Parathyroid adenoma (tissue), 2 donors: ENCODE results near the gene MCU.

ENCODE experiments used
- H2AFZ ChIP-seq: fragments of 300-600 bp; sonication (generic); one replicate; pipeline ENCODE4 v1.7.0; 2017; ENCODE audit warnings: antibody characterized with exemption, mild to moderate bottlenecking
- H3K27ac ChIP-seq: fragments of 300-600 bp; sonication (generic); one replicate; pipeline ENCODE4 v1.7.0; 2017
- H3K27me3 ChIP-seq: fragments of 300-600 bp; sonication (generic); one replicate; pipeline ENCODE4 v1.7.0; 2017; ENCODE audit warnings: low read length; ENCODE audit not compliant: control insufficient read depth, insufficient read depth
- H3K36me3 ChIP-seq: fragments of 300-600 bp; sonication (generic); one replicate; pipeline ENCODE4 v1.7.0; 2017; ENCODE audit warnings: low read length; ENCODE audit not compliant: control insufficient read depth, insufficient read depth
- H3K4me1 ChIP-seq: fragments of 300-600 bp; sonication (generic); one replicate; pipeline ENCODE4 v1.7.0; 2017; ENCODE audit warnings: control low read depth
- H3K4me2 ChIP-seq: fragments of 300-600 bp; sonication (generic); one replicate; pipeline ENCODE4 v1.7.0; 2017; ENCODE audit warnings: low read length
- H3K4me3 ChIP-seq: fragments of 300-600 bp; sonication (generic); one replicate; pipeline ENCODE4 v1.7.0; 2017; ENCODE audit warnings: low read depth, low read length
- H3K79me2 ChIP-seq: fragments of 300-600 bp; sonication (generic); one replicate; pipeline ENCODE4 v1.7.0; 2017; ENCODE audit warnings: control low read depth
- H3K9ac ChIP-seq: fragments of 300-600 bp; sonication (generic); one replicate; pipeline ENCODE4 v1.7.0; 2017; ENCODE audit warnings: mild to moderate bottlenecking
- H3K9me3 ChIP-seq: fragments of 300-600 bp; sonication (generic); one replicate; pipeline ENCODE4 v1.7.0; 2017; ENCODE audit warnings: low read length; ENCODE audit not compliant: control insufficient read depth
- TF ChIP-seq, protein P1 (sequence below): fragments of 300-600 bp; sonication (generic); IDR thresholded peaks from one replicate; pipeline ENCODE4 v1.7.0; 2017; ENCODE audit warnings: antibody characterized with exemption, mild to moderate bottlenecking
- donor health status: primary hyperparathyroidism.

MCU gene

DNA sequence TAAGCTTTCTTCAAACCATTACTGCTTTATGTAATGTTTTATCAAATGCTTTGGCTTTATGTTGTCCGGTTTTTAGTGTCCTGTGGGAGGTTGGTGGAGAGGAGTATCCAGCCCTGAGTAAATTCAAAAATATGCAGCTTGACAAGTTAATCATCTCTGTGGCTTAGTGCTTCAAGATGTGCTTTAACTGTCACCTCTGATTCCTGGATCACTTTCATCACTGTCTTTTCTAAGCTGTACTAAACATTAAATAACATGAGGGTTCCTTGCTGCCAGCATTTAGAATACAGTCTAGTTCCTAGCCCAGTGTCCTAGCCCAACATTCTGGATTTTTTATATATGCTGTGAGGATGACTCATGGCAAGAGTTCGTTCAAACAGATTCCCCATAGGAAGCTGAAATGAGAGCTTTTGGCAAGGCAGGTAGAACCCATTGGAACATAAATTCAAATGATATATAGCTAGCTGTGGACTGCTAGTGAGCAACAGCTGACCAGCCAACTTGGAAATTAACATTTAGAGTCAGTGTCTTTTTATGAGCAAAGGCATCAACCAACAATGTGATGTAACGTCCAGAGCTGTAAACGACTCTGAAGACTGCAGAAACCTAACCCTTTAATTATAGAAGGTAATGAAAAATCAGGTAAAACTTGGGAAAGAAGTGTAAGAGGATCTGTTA lies 120.9 kb downstream of the MCU start:
- no peak overlapping the region for H2AFZ ChIP-seq
- TF ChIP-seq, protein P1, sequence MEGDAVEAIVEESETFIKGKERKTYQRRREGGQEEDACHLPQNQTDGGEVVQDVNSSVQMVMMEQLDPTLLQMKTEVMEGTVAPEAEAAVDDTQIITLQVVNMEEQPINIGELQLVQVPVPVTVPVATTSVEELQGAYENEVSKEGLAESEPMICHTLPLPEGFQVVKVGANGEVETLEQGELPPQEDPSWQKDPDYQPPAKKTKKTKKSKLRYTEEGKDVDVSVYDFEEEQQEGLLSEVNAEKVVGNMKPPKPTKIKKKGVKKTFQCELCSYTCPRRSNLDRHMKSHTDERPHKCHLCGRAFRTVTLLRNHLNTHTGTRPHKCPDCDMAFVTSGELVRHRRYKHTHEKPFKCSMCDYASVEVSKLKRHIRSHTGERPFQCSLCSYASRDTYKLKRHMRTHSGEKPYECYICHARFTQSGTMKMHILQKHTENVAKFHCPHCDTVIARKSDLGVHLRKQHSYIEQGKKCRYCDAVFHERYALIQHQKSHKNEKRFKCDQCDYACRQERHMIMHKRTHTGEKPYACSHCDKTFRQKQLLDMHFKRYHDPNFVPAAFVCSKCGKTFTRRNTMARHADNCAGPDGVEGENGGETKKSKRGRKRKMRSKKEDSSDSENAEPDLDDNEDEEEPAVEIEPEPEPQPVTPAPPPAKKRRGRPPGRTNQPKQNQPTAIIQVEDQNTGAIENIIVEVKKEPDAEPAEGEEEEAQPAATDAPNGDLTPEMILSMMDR: no peak
- H3K4me1 ChIP-seq: no peaks in the 10 kb centered on the region
- no peaks in the 10 kb centered on the region for H3K79me2 ChIP-seq
- H3K27ac ChIP-seq: no peak overlapping the region
- no peak overlapping the region for H3K9ac ChIP-seq
- no peaks in the 10 kb centered on the region for H3K27me3 ChIP-seq
- no peak overlapping the region for H3K4me2 ChIP-seq
- no peak overlapping the region for H3K4me3 ChIP-seq
- H3K9me3 ChIP-seq: no peaks in the 10 kb centered on the region
- H3K36me3 ChIP-seq: no peaks in the 10 kb centered on the region

DNA sequence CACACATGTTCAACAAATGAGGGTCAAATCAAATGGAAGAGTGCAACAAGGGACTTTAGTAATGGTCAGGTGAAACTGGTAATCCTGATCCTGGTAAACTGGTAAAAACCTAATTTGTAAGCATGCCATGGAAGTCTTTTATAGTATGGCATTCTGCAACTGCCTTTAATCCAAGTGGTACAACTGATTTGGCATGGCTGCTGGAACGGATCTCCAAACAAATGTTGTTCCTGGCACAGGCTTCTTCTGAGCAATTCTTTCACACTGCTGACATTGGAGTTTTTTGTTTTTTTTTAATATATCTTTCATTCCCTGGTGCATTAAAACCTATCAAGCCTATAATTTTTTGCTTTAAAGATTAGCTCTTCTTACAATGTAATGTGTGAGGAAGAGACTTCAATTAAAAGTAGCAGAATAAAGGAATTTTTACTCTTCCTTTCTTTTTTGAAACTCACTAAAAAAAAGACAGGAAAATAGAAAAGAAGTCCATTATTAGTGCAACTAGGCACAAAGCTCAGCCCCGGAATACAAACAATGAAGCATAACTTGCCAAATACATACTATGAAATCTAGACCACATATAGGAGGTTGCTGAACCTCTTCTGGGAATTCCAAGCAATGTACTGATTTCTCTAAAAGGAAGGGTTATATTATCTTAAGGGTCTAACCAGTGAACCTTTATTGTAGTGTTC lies 122.3 kb downstream of the MCU start:
- H3K4me2 ChIP-seq: no peak overlapping the region
- H2AFZ ChIP-seq: no peak overlapping the region
- no peaks in the 10 kb centered on the region for H3K27me3 ChIP-seq
- no peaks in the 10 kb centered on the region for H3K36me3 ChIP-seq
- H3K79me2 ChIP-seq: no peaks in the 10 kb centered on the region
- H3K9ac ChIP-seq: no peak overlapping the region
- H3K27ac ChIP-seq: no peak overlapping the region
- H3K4me3 ChIP-seq: no peak overlapping the region
- TF ChIP-seq, protein P1: no peak
- H3K4me1 ChIP-seq: no peaks in the 10 kb centered on the region
- no peaks in the 10 kb centered on the region for H3K9me3 ChIP-seq

DNA sequence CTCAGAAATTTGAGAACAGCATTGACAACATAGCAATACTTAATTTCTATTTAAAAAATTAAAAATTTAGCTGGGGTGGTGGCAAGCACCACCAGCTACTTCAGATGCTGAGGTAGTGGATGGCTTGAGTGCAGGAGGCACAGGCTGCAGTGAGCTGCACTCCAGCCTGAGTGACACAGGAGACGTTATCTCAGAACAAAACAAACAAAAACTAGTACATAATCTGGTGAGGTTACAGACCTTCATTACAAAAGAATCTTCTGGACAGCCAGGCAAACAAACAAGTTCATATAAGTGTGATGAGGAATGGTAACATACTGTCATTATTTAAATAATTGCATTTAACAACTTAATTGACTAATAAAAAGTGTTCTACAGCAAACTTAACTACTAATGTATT lies 124.6 kb downstream of the MCU start:
- Histone ChIP-seq H3K36me3 (no peaks in the 10 kb centered on the region), H3K4me2 (no peak overlapping the region), H3K9me3 (no peaks in the 10 kb centered on the region), H3K4me1 (no peaks in the 10 kb centered on the region), H3K4me3 (no peak overlapping the region), H3K27me3 (no peaks in the 10 kb centered on the region), H3K79me2 (no peaks in the 10 kb centered on the region), H3K27ac (no peak overlapping the region), H3K9ac (no peak overlapping the region), H2AFZ (no peak overlapping the region)
- TF ChIP-seq, protein P1: no peak

DNA sequence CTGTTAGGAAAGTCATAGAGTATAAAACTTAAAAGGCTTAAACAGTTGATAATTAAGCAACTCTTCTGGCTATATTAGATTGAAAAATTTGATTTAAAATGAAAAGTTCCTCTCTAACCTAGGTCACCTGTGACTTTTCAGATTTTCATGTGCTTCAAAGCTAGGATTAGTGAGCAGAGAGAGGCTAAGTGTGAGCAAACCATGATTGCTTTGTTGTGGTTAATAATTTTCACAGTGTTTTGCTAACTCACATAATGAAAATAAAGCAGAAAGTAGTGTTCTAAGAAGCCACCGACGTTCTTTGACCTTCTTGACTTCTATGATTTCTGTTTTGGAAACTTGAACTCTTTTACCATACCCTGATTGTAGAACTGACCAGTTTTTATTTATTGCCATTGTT lies 126.1 kb downstream of the MCU start:
- Histone ChIP-seq H2AFZ (no peak overlapping the region), H3K36me3 (no peaks in the 10 kb centered on the region), H3K9ac (no peak overlapping the region), H3K4me3 (no peak overlapping the region), H3K79me2 (no peaks in the 10 kb centered on the region), H3K4me1 (no peaks in the 10 kb centered on the region), H3K27ac (no peak overlapping the region), H3K9me3 (no peaks in the 10 kb centered on the region), H3K4me2 (no peak overlapping the region), H3K27me3 (no peaks in the 10 kb centered on the region)
- TF ChIP-seq, protein P1: no peak

DNA sequence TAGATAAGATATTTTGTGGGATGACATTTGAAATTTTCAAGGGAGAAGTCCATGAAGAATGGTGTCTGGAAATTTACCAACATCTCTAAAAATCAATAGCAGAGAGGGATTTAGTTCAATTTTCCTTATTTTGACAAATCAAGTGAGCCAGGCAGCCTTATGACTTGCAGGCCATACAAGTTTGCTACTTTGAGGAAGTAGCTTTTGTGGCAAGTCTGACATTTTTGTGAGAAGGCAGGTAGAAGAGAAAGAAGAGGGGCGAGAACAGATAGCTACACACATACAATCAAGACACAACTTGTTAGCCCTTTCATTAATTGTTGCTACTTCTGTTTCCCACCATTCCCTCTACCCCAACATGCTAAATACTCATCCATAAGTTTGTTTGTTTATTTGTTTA lies 127.1 kb downstream of the MCU start:
- Histone ChIP-seq H3K36me3 (no peaks in the 10 kb centered on the region), H3K27ac (no peak overlapping the region), H3K9me3 (no peaks in the 10 kb centered on the region), H3K79me2 (no peaks in the 10 kb centered on the region), H3K4me2 (no peak overlapping the region), H2AFZ (no peak overlapping the region), H3K27me3 (no peaks in the 10 kb centered on the region), H3K4me1 (no peaks in the 10 kb centered on the region), H3K9ac (no peak overlapping the region), H3K4me3 (no peak overlapping the region)
- TF ChIP-seq, protein P1: no peak
